Islet precursor cell (in vitro differentiated cells): ENCODE measurements around the gene ERH.
A peak's percentile ranks its signal among the peaks of the same experiment; 100 is the strongest.
"Not testable (repeated sequence)": the region's sequence is repeated elsewhere in the genome, so short reads cannot be mapped to it uniquely, and the experiment has no call there.

Source experiments
- DNase-seq: peaks from one replicate; pipeline ENCODE4 v3.0.0-alpha.2; 2018

Gene ERH

GRCh38 chr14:69398053-69398817 is at the start of gene ERH, which contains the start of gene SLC39A9:
TSS of gene ERH (minus strand) at chr14:69398299. CDS start at chr14:69398233, 66 bp downstream.
TSS of gene SLC39A9 (plus strand) at chr14:69398692. CDS start at chr14:69399370, 678 bp downstream.
- DNase-seq = peak; percentile 97

GRCh38 chr14:69443296-69443805 is 45.3 kb upstream of the ERH start:
- DNase-seq = no peak

- no peak for DNase-seq
These were observed 43.8 kb upstream of the ERH start for GRCh38 chr14:69441948-69442347.

GRCh38 chr14:69439521-69440270 is 41.6 kb upstream of the ERH start:
- no peak for DNase-seq

DNA sequence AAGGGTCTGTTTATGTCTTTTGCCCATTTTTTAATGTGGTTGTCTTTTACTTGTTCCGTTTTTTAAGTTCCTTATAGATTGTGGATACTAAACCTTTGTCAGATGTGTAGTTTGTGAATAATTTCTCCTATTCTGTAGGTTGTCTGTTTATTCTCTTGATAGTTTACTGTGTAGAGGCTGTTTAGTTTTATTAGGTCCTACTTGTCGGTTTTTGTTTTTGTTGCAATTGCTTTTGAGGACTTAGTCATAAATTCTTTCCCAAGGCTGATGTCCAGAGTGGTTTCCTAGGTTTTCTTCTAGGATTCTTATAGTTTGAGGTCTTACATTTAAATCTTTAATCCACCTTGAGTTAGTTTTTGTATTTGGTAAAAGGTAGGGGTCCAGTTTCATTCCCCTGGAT is 34.3 kb upstream of the ERH start:
- DNase-seq = no peak

- no peak for DNase-seq
These were observed 32.3 kb upstream of the ERH start for GRCh38 chr14:69430306-69430939.

GRCh38 chr14:69429643-69430042 is 31.5 kb upstream of the ERH start:
- DNase-seq = no peak

DNA sequence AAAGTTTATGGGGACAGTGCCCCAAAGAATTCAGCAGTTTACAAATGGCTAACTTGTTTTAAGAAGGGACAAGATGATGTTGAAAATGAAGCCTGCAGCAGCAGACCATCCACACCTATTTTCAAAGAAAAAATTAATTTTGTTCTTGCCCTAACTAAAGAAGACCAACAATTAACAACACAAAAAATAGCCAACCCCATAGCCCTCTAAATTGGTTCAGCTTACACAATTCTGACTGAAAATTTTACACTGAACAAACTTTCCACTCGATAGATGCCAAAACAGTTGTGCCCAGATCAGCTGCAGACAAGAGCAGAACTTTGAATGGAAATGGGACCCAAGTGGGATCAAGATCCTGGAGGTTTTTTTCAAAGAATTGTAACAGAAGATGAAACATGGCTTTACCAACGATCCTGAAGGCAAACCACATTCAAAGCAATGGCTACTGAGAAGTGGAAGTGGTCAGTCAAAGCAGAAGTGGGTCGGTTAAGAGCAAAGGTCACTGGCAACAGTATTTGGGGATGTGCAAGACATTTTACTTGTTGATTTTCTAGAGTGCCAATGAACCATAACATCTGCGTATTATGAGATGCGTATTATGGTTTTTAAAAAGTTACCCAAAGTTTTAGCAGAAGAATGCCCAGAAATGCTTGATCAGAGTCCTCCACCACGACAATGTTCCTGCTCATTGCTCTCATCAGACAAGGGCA is 30.3 kb upstream of the ERH start:
- DNase-seq = no peak

GRCh38 chr14:69427596-69427995 is 29.5 kb upstream of the ERH start:
- no peak for DNase-seq

DNA sequence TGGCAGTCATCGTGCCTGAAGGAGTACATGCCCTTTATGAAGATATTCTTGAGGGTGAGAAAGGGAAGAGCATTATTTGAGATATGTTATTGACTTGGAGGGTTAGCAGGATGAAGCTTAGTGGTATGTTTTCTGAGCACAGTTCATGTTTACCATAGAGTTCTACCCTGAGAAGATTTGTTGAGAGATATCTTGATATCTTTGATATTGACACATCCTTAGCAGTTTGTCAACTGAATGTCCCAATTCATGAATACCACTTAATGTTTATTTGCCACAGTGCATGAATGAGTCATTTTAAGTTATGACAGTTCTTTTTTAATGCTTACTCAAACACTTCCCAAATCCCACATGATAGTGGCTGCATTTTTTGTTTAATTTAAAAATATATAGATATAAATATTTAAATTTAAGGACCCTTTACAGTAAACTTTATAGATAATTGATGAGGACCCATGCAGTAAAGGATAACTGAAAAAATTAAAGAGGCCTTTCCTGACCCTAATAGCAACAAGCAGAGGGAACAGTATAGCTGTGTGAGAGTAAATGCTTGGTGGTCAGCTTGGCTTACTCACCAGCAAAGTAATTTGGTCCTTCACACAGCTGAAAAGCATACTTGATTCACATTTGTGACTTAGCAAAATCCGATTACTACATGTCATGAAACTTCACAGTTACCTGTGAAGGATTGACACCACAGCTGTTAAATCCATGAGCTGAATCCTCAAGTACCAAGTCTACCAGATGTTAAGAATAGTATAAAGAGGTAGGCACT is 26.2 kb upstream of the ERH start:
- DNase-seq = no peak

GRCh38 chr14:69423279-69423678 is 25.2 kb upstream of the ERH start:
- no peak for DNase-seq

DNA sequence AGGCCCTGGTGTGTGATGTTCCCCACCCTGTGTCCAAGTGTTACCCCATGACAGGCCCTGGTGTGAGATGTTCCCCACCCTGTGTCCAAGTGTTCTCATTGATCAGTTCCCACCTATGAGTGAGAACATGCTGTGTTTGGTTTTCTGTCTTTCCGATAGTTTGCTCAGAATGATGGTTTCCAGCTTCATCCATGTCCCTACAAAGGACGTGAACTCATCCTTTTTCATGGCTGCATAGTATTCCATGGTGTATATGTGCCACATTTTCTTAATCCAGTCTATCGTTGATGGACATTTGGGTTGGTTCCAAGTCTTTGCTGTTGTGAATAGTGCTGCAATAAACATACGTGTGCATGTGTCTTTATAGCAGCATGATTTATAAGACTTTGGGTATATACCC is 18.0 kb upstream of the ERH start:
- not testable (repeated sequence) for DNase-seq

DNA sequence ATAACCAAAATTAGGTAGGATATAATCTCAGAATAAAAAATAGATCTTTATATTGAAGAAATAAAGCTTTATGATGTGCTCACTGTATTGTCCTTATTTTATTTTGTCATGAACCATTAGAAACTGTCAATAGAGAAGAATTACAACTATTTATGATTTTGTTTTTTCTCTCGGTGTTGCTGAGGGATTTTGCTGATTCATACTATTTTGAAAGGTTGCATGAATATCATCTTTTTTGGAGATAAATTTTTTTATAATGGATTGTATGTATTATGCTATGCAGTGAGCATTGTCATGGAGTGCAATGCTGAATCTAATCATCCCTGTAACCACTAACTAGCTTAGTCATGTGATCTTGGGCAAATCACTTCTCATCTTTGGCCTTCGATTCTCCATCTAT is 15.4 kb upstream of the ERH start:
- DNase-seq = no peak

DNA sequence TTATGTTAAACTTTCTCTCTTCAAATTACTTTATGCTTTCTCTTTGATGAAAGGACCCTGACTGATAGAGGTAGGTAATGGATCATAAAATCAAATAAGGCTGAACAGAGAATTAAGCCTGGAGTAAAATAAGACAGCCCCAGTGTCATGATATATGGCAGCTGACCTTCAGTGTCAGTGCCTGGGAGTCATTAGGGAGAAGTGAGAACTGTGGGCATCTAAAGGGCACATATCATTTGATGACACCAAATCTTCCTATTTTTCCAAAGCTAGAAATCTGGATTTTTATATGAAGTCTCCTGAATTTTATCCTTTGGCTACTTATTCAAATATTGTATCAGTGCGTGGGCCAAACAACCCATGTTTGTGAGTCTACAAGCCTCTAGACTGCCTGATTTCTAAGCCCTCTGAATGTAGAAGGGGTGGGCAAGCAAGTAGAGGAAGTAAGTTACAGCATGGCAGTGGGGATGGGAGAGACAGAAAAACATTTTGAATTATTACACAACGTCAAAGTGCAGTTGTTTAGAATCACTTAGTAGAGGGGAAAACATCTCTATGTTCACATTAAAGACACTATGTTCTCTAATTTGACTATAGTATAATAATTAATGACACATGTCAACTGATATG is 10.3 kb upstream of the ERH start:
- no peak for DNase-seq

DNA sequence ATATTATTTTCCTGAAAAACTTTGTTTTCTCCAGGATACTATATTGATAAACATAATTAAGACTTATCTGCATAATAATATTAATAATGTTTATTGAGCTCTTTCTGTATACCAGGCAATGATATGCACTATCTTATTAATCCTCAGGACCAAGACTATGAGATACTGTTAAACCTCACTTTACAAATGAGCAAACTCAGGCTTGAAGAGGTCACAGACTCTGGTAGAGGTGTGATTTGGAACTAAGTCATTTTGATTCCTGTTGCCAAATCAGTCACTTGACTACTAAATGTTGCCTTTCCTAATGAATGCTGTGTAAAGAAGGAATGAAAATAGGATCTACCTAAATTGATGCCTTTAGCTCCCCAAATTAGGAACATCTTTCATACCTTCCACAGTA is 7.7 kb upstream of the ERH start:
- no peak for DNase-seq

DNA sequence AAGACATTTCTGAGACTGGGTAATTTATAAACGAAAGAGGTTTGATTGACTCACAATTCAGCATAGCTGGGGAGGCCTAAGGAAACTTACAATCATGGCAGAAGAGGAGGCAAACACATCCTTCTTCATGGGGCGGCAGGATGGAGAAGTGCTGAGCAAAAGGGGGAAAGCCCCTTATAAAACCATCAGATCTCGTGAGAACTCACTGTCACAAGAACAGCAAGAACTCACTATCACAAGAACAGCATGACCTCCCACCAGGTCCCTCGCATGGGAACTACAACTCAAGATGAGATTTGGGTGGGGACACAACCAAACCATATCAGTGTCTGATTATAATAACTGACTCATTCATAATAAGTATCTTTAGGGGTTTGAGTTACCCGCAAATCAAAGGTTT is 6.8 kb upstream of the ERH start:
- no peak for DNase-seq

DNA sequence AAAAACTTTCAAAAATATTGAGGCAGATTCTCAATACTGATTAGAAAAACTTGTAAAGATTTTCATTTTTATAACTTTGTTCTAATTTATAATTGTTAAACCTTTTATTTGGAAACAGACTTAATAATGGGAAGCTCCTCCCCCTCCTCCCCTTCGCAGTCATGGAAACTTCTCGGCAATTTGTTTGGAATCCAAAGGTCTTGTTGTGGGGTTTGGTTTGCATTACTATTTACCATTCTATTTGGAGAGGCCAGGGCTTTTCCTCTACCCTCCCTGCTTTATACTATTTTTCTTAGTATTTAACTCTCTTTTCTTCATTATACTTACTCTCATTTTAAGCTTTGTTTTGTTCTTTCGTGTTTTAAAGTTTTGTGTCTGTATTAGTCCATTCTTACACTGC is 6.4 kb upstream of the ERH start:
- DNase-seq = no peak

GRCh38 chr14:69401841-69402240 is 3.7 kb upstream of the ERH start:
- DNase-seq = no peak

DNA sequence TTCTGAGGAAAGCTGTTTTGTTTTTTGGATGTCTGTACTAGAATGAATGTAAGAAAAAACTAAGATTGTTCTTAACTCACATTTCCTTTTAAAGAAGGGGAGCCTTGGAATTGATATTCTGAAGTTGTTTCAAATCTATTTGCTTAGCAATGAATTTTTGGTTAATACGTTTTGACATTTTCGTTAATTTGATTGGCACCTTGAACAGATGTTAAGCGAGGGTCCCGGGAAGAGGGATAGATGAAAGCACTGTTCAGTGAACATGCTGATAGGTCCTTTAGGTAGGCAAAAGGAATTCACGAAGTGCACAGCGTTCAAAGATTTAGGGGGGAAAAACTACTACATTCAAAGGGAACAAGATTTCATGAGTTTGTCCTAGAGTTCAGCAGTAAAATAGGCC is 2.1 kb upstream of the ERH start:
- DNase-seq = no peak

DNA sequence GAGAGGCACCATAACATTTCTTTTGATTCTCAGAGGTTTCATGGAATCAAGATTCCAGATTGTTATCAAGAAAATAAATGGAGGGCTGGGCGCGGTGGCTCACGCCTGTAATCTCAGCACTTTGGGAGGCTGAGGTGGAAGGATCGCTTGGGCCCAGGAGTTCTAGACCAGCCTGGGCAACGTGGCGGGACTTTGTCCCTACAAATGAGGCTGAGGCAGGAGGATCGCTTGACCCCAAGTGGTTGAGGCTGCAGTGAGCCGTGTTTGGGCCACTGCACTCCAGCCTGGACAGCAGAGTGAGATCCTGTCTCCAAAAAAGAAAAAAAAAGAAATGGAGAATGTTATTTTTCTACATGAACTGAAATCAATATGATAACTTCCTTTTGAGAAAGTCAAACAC is 1.7 kb upstream of the ERH start:
- no peak for DNase-seq

DNA sequence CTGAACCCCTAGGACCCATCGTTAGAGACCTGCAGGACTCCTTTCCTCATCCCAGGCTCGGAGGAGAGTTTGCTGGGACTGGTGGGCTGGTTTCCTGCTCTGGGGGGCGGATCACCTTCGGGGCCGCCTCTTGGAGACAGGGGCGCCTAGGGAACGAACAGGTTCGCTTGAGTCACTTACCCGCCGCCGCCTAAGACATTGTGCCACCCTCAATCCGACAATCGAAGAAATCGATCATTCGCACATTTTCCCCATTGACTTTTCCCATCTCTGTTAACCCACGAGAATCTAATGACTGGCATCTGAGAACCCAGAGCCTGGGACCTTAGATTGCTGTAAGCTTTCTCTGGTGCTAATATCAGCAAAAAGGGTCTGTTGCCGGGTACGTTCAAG is 715 bp upstream of the ERH start:
- DNase-seq = no peak

DNA sequence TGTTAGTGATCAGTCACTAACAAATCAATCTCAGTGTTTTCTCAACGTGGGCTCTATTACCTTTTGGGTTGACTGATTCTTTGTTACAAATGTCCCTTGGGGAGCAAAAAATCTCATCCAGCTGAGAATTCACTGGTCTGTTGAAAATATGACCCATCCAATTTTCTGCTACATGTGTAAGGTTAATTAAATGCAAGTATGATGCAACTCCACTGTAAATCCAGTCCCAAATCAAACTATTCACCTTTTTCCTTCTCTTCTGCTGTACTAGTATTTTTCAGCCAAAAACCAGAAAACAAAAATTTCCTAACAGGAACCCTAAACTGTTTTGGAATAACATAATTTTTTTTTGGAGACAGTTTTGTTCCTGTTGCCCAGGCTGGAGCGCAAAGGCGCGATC is 2.2 kb downstream of the ERH start:
- no peak for DNase-seq
